Mammary epithelial cell (primary cell): ENCODE results near the gene C3.

Experiments used
- EZH2 ChIP-seq: IDR thresholded peaks from 2 replicates; pipeline ENCODE4 v1.6.1; 2012; ENCODE audit warnings: low read length, inconsistent platforms, borderline replicate concordance
- TF ChIP-seq, protein P1 (sequence below), 2 donors: IDR thresholded peaks in 1 of 2; conservative IDR thresholded peaks in 1 of 2; 2 replicates each; pipeline ENCODE4 v1.5.1; 2011 to 2012; ENCODE audit warnings: inconsistent platforms in 2 of 2, low read length in 2 of 2, mild to moderate bottlenecking in 2 of 2, control low read depth in 1 of 2, low read depth in 1 of 2; ENCODE audit not compliant: insufficient read depth in 1 of 2; ENCODE audit errors: extremely low read depth in 1 of 2

DNA sequence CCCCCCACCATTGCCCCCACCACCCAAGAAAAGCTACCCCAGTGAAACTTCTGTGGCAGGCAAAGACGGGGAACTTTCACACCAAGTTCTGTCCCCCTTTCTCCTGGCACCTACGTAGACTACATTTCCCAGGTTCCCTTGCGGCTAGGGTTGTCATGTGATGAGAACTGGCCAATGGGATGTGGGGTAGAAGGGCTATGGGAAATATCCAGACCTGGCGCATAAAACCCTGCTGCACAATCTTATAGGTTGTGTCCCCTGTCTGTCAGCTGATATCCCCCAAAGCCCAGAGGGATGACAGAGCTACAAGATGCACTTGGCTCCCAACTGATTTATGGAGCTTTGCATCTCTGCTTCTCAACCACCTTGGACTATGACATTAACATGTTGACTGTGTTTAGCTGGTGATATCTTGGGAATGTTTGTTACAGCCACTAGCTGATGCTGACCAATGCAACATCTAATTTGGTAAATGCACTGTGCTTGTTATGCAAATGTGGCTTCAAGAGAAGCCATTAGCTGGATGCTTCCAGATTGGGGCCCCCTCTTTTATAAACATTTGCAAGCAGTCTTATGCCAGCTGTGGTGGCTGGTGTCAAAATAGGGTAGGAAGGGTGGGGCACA is 40.7 kb upstream of the C3 start:
- TF ChIP-seq, protein P1, sequence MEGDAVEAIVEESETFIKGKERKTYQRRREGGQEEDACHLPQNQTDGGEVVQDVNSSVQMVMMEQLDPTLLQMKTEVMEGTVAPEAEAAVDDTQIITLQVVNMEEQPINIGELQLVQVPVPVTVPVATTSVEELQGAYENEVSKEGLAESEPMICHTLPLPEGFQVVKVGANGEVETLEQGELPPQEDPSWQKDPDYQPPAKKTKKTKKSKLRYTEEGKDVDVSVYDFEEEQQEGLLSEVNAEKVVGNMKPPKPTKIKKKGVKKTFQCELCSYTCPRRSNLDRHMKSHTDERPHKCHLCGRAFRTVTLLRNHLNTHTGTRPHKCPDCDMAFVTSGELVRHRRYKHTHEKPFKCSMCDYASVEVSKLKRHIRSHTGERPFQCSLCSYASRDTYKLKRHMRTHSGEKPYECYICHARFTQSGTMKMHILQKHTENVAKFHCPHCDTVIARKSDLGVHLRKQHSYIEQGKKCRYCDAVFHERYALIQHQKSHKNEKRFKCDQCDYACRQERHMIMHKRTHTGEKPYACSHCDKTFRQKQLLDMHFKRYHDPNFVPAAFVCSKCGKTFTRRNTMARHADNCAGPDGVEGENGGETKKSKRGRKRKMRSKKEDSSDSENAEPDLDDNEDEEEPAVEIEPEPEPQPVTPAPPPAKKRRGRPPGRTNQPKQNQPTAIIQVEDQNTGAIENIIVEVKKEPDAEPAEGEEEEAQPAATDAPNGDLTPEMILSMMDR (conservative IDR thresholded peaks at IDR 0.05 in 1 of 2, IDR thresholded peaks at IDR 0.05 in 1 of 2; ENCODE audit: extremely low read depth in 1 of 2, insufficient read depth in 1 of 2, low read depth in 1 of 2, low read length in 2 of 2) = no peak
- TF ChIP-seq EZH2 = no peak
